ENCODE results near the gene MOG.
"Not testable (repeated sequence)": the region's sequence is repeated elsewhere in the genome, so short reads cannot be mapped to it uniquely, and the experiment has no call there.

MOG gene

DNA sequence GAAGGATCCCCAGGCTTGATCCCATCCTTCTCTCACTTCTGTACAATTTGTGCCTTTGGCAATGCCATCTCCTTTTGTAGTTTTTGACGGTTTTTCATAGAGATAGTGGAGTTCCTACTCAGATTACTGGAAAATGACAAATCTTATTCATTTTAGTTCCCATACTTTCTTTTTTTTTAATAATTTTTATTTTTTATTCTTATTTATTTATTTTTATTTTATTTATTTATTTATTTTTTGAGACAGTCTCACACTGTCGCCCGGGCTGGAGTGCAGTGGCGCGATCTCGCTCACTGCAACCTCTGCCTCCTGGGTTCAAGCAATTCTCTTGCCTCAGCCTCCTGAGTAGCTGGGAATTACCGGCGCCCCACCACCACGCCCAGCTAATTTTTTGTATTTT is 19.6 kb upstream of the MOG start:
- in situ Hi-C loops (cut with MboI; ENCODE audit: low sequenced_read_pairs): no loop called here

DNA sequence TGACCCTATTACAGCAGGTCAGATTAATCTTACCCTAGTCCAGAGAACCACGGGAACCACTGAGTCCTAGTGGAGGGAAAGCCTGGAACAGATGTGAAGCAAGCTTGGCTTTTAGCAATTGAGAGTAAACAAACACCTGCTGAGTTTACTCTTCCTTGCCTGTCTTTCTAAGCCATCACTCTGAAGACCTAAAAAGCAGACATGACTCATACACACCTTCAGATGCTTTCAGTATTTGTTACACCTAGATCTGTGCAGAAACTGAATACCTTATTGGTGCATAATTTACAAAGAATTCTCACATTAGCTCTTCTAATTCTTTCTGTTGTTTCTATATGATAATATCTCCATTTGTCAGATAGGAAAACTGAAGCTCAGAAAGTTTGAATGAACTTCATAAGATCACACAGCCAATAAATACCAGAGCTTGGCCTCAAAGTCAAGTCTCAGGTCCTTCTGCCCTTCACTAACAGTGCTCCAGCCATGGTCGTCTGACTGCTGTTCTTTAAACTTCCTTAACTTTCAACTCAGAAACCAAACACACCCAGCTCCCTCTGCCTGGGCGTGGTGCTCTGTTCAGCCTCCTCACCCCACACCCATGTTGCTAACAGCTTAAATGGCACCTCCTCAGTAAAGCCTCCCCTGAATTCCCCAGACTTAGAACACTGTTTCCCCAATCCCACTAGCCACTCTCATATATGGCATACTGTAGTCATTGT is 15.3 kb upstream of the MOG start:
- in situ Hi-C loops (cut with MboI; ENCODE audit: low sequenced_read_pairs): no loop called here

DNA sequence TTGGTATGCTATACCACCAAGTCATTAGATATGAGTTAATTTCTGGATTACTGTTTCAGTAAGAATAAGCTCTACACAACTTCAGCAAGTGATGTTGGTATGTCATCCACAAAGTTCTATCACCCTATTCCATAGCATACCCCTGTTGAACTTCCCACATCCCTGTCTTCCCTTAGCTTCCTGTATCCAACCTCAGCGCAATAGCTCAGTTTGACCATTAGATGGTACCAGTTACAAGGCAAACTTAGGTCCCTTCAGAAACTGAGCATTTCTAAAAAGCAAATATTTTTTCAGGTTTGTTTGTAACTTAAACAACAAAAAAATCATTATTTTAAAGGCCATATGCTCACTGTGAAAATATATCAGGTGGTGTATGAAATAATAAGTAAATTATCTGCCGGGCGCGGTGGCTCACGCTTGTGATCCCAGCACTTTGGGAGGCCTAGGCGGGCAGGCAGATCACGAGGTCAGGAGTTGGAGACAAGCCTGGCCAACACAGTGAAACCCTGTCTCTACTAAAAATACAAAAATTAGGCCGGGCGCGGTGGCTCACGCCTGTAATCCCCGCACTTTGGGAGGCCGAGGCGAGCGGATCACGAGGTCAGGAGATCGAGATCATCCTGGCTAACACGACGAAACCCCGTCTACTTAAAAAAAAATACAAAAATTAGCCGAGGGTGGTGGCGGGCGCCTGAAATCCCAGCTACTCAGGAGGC is 8.8 kb upstream of the MOG start:
- in situ Hi-C loops (cut with MboI; ENCODE audit: low sequenced_read_pairs): no loop called here

GRCh38 chr6:29649701-29650673 is 6.9 kb upstream of the MOG start:
- in situ Hi-C loops (cut with MboI; ENCODE audit: low sequenced_read_pairs): no loop called here

- in situ Hi-C loops (cut with MboI; ENCODE audit: low sequenced_read_pairs): no loop called here
These were observed 5.3 kb upstream of the MOG start for GRCh38 chr6:29651413-29652197.

- in situ Hi-C loops (cut with MboI; ENCODE audit: low sequenced_read_pairs): no loop called here
These were observed 4.7 kb upstream of the MOG start for GRCh38 chr6:29652198-29652584.

DNA sequence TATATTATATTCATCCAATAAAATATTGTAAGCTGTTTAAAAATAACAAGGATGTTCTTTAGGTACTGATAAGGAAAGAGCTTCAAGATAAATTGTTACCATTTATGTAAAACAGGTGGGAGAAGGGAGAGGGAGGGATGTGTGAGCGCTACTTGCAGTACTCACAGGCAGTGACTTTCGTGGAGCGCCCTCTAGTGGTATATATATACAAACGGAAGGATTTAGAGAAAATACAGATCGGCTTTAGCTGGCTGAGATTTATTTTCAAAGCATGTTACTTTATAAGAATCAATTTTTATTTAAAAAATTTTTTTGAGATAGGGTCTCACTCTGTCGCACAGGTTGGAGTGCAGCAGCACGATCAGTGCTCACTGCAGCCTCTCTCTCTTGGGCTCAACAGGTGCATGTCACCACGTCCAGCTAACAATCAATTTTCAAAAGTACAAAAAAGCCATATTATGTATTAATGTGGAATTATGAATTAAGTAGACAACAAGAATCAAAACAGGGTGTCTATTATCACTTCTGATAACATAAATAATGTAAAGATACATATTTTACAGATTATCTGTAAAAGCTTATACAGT is 3.3 kb upstream of the MOG start:
- in situ Hi-C loops (cut with MboI; ENCODE audit: low sequenced_read_pairs): no loop called here

DNA sequence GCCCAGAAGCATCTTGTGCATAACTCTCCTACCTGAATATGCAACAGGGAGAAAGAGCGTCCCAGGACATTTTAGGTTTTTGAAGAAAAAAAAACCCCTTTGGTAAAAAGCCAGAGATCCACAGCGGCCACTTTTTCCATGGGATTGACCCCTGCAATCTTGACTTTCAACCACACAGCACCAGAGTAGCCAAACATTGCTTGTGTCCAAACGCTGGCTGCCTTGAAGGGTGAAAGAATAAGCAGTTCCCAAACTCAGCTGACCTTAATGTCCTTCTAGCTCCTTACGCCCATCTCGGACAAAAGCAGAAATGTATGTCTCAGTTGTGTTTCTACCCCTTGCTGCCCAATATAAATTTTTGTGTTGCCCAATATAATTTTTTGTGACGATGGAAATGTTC is 1.2 kb upstream of the MOG start:
- in situ Hi-C loops (cut with MboI; ENCODE audit: low sequenced_read_pairs): no loop called here

DNA sequence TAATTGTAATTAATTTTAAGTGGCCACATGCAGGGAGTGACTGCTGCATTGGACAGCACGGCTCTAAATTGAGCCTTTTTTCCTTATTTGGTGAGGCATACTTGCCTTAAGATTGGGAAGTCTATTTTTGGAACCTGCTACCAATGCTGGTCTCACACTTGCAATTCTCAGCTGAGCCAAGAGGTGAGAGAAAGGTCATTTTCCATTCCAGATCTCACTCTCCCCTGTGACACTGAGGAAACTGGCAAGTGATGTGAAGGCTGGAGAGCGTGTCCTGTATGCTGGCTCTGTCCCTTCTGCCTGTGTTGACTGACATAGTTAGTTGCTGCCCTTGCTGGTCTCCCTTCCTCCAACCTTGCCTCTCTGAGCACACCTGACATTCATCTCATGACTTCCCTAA is 735 bp upstream of the MOG start:
- in situ Hi-C loops (cut with MboI; ENCODE audit: low sequenced_read_pairs): no loop called here

DNA sequence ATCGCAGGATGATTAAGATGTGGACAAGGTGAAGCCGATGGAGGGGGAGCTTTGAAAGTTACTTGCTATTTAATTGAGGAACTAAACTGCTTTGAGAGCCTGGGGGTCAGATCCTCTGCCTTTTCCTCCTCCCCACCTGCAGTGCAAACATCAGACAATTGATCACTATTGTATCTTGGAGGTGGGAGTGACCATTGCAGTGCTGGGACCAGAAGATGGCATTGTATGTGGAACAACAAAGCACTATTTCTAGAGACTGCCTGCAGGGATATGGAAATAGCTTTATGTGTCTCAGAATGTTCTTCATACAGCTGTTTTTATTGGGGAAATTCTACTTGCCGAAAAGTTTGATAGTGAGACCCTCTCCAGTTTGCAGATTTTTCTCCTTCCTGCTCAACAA is 4.2 kb downstream of the MOG start:
- in situ Hi-C loops (cut with MboI; ENCODE audit: low sequenced_read_pairs): no loop called here

- in situ Hi-C loops (cut with MboI; ENCODE audit: low sequenced_read_pairs): not testable (repeated sequence)
These were observed 4.7 kb downstream of the MOG start for GRCh38 chr6:29661502-29662141.

DNA sequence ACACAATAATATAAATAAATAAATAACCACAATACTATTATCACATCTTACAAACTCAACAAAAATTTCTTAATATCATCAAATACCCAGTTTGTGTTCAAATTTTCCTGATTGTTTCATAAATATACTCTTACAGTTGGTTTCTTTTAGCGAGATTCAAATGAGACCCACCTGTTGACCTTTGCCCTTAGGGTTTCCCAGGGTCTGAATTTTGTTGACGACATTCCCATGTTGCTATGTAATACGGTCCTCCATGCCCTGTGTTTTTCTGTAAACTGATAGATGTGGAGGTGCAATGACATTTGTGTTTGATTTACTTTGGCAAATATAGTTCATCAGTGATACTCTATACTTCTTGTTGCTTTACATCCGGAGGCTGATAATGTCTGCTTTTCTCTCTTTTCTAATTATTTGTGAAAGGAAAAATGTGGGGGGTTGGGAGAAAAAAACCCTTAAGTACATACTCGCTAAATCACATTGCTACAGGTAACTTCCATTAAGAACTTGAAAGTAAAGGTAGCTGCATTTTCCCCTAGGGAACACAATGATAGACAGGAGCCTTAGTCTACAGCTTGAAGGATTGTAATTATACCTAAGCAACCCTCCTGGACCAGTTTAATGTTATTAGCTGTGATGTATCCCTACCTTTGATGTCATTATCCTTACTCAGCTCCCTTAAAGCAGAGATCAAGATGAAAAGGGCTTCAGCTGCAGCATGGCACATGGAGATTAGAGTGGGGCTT is 6.6 kb downstream of the MOG start:
- in situ Hi-C loops (cut with MboI; ENCODE audit: low sequenced_read_pairs): no loop called here

DNA sequence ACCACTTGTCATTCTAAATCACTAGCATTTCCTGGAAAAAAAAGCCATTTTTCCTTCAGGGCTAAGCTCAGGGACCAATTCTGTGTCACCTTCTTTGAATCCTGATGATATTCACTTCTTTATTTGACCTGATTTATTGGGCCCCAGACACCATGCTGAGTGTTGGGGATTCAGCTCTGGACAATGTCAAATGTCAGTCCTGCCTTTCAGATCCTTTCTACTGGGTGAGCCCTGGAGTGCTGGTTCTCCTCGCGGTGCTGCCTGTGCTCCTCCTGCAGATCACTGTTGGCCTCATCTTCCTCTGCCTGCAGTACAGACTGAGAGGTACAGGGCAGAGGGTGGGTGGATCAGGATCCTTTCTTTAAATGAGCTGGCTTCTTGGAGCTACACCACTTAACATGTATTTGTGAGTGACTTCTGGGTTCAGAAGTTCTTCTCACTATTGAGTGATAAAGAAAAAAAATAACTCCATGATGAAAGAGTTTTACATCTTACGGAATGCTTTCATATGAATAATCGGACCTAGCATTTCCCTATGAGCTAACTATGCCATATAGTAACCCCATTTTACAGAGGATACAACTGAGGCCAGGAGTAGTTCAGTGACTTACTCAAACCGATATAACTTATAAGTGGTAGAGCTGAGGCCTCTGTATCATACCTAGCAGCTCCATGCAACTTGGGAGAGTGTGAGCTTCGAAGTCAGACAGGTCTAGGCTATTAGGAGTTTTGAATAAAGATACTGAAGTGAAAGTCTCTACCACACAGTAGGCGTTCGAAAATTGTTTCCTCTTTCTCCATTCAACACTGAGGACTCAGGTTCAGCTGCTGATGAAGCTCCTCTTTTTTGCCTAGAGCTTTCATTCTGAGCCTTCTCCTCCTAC is 9.3 kb downstream of the MOG start:
- in situ Hi-C loops (cut with MboI; ENCODE audit: low sequenced_read_pairs): no loop called here

DNA sequence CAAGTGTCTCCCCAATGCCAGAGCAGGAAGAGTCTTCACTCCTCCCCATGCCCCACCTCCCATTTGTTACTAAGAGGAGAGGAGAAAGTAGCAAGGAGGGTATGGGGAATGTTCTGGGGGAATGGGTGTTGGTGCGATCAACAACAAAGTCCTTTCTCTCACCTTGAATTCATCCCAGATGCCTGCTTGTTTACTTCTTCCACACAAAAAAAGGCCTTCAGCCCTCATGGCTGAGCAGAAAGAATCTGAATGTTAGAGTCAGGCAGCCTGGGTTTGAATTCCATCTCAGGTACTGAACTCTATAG is 9.9 kb downstream of the MOG start:
- in situ Hi-C loops (cut with MboI; ENCODE audit: low sequenced_read_pairs): no loop called here

- in situ Hi-C loops (cut with MboI; ENCODE audit: low sequenced_read_pairs): no loop called here
These were observed 10.3 kb downstream of the MOG start for GRCh38 chr6:29667158-29667557.

- in situ Hi-C loops (cut with MboI; ENCODE audit: low sequenced_read_pairs): no loop called here
These were observed 14.1 kb downstream of the MOG start for GRCh38 chr6:29671026-29671425.

GRCh38 chr6:29672116-29672515 is 15.2 kb downstream of the MOG start:
- in situ Hi-C loops (cut with MboI; ENCODE audit: low sequenced_read_pairs): not testable (repeated sequence)

- in situ Hi-C loops (cut with MboI; ENCODE audit: low sequenced_read_pairs): no loop called here
These were observed 16.3 kb downstream of the MOG start for GRCh38 chr6:29673161-29673560.

All from HL-60/S4 treated with phorbol 12-myristate 13-acetate at 8.2 ng/mL for 4 days and 3 days (cell line).